Measurements from ENCODE around the gene LPO.

The LPO gene

GRCh38 chr17:58312829-58313228, 74.4 kb downstream of the LPO start:
- DNase-seq (ENCODE audit: insufficient read length, low spot score) = no peak
- FAIRE-seq = no peak
- no peak for TF ChIP-seq POLR2A (IDR thresholded peaks at IDR 0.05; ENCODE audit: low read depth, low read length)

GRCh38 chr17:58313815-58314705, 75.7 kb downstream of the LPO start:
- TF ChIP-seq POLR2A (IDR thresholded peaks at IDR 0.05; ENCODE audit: low read depth, low read length) = no peak
- no peak for FAIRE-seq
- DNase-seq (ENCODE audit: insufficient read length, low spot score) = no peak

DNA sequence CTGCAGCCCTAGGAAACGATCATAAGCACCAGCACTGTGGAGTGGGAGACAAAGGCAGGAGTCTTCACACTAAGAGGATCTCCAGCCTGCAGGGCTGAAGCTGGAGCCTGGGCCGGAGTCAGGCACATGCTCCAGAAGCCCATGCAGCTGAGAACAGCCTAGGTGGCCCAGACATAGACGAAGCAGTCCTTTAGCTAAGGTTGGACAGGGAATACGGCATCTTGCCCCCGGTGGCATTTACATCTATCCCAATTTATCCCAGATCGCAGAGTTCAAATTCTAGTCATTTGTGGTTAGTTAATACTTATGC, 76.3 kb downstream of the LPO start:
- TF ChIP-seq POLR2A (IDR thresholded peaks at IDR 0.05; ENCODE audit: low read depth, low read length) = no peak
- no peak for DNase-seq (ENCODE audit: insufficient read length, low spot score)
- no peak for FAIRE-seq

DNA sequence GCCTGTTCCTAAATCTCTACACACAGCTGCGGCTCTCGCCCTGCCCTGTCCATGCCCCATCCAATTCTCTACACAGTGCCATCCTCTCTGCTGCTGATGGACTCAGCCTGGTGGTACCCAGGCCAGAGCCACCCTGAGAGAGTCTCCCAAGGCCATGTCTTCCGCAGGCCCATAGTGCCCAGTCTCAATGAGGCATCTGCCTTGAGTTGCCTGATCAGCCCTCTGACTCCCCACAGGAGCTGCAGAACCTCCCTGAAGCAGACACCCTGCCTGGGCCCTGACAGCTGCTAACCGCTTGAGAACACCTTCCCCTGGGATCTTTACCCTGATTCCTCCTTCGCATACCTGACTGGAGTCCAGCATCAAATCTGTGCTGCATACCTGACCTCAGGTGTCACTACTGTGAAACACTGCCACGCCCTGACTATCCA, 76.9 kb downstream of the LPO start:
- TF ChIP-seq POLR2A (IDR thresholded peaks at IDR 0.05; ENCODE audit: low read depth, low read length) = no peak
- FAIRE-seq (no peak), DNase-seq (ENCODE audit: insufficient read length, low spot score) (no peak)

DNA sequence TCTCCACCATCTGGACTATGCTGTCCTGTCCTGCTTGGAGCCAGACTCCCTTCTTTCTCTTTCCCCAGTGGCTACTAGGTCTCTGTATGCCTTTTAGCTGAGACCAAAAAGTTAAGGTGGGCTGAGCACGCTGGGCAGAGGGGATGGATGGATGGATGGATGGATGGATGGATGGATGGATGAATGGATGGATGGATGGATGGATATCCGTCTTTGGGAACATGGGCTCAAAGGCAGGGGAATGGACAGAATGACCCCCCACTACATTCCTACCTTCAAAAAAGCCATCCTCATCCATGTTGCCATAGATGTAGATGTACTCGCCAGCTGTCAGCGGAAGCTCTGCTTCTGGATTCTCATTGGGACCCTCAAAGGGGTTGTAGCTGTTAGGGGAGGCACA, 77.4 kb downstream of the LPO start:
- FAIRE-seq (no peak), DNase-seq (ENCODE audit: insufficient read length, low spot score) (no peak)
- no peak for TF ChIP-seq POLR2A (IDR thresholded peaks at IDR 0.05; ENCODE audit: low read depth, low read length)

DNA sequence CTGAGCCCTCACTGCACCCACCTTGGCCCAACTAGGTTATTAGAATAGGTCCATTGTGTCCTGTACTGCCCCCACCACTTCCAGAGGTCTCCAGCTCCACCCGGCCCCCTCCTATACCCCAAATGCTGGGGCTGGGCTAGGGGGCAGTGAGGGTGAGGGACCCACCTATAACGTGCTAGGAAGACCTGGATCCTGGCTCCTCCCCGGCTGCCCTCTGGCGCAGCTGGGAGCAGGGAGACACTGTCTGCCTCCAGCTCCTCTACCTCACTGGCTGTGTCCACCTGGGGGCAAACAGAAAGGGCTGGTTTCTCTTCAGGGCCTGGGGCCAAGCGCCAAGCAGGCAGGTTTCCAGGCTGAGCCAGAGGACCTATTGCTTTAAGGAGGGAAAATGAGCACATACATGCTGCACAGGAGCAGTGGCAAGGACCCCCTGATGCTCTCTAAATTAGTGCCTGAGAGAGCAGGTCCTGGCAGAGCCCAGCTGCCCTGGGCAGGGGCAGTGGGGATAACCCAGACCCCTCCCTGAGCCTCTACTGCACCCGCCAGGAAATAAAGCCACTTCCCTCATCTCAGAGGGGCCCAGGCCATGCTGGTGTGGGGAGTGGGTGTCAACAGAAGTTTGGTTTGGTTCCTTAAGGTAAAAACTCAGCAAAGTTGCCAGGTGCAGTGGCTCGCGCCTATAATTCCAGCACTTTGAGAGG, 78.0 kb downstream of the LPO start:
- TF ChIP-seq POLR2A (IDR thresholded peaks at IDR 0.05; ENCODE audit: low read depth, low read length) = no peak
- DNase-seq (ENCODE audit: insufficient read length, low spot score) (no peak), FAIRE-seq (no peak)

- DNase-seq (ENCODE audit: insufficient read length, low spot score) (peak; percentile 98), FAIRE-seq (no peak)
- TF ChIP-seq POLR2A (IDR thresholded peaks at IDR 0.05; ENCODE audit: low read depth, low read length) = no peak
These were observed 79.2 kb downstream of the LPO start for GRCh38 chr17:58317421-58318064.

GRCh38 chr17:58318065-58318481, 79.7 kb downstream of the LPO start:
- TF ChIP-seq POLR2A (IDR thresholded peaks at IDR 0.05; ENCODE audit: low read depth, low read length) = no peak
- FAIRE-seq (no peak), DNase-seq (ENCODE audit: insufficient read length, low spot score) (no peak)
